ENCODE data around the gene RBFA.

Gene RBFA

DNA sequence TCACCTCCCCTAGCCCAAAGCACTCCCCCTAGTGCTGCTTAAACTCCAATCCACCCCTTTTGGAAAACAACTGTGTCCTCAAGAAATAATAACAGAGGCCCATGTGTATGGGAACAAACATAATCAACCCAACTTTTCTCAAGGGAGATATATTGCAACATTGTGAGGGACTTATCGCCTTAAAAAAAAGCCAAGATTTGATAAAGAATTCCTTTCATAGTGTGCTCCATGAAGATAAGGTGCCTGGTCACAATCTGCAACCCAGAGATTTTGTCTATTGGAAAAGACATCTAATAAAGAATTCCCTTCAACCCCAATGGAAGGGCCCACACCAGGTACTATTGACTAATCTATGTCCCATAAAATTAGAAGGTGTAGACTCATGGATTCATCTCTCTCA lies 4.5 kb upstream of the RBFA start:
- no peak for DNase-seq (ENCODE audit: low read depth in 2 of 2)

DNA sequence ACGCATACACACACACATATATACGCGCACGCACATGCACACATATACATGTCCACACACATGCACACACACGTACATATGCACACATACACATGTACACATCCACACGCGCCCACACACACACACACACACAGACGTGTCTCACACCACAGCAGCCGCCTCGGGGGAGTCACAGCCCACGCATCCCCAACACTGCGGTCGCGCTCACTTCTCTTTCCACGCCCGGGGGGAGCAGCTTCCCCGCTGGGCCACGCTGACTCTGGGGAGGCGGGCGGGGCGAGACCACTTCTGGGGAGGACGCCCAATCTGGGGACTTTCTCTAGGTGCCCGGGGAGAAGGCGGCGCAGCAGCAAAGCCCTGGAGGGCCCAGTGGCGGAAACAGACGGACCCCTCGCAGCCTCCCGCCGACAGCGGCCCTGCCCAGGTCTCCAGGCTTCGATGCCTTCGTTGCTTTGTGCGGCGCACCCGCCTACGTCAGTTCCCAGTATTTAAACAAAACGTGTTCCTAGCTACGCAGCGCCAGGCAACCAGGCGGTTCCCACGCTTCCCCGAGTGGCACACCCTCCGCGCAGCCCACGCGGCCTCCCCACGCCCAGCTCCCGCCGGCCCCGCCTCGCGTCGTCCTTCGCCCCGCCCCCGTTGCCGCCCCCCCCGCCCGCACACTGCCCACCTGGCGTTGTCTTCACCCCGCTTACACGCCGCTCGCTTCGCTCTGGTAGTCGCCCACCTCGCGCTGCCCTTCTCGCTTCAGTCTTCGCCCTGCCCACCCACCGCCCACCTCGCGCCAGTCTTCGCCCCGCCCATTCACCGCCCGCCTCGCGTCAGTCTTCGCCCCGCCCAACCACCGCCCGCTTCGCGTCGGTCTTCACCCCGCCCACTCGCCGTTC lies 810 bp upstream of the RBFA start:
- no peak for DNase-seq (ENCODE audit: low read depth in 2 of 2)

DNA sequence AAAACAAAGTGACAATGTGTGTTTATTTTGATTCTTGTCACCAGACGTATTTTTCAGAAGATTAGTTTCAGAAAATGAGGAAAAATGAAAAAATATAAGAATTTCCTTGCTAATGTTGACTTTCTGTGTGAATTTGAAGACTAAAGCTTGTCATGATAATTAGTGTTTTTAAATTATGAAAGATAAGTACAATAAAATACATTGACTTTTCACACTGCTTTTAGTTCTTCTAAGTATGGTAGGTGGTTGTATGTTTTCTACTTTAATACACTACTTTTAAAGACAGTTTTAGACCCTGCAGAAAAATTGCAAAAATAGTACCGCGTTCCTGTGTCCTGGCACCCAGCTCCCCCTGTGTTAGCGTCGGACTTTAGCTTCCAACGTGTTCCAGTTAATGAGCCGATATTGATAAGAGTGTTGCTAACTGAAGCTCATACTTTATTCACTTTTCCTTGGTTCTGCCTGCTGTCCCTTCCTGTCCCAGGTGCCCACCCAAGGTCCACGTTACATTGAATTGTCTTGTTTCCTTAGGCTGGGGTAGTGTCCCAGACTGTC lies 695 bp downstream of the RBFA start:
- DNase-seq (ENCODE audit: low read depth in 2 of 2), result no peak

DNA sequence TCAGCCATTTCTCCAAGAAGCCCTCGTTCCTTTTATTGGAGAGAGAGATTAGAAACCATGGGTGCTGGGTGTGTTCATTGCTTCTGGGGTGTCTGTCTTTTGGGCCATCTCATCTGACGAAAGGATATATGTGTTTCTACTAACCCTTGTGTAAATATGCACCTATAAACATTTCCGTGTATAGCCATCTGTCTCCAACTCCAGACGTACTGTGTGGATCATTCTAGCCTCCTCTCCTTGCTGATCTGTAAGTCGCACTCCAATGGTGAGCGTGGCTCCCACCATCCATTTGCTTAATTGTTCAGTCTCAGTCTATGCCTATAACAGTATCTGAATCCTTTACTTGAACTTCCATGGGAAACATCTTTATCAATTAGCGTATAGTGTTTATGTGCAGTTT lies 1.8 kb downstream of the RBFA start:
- no peak for DNase-seq (ENCODE audit: low read depth in 2 of 2)

DNA sequence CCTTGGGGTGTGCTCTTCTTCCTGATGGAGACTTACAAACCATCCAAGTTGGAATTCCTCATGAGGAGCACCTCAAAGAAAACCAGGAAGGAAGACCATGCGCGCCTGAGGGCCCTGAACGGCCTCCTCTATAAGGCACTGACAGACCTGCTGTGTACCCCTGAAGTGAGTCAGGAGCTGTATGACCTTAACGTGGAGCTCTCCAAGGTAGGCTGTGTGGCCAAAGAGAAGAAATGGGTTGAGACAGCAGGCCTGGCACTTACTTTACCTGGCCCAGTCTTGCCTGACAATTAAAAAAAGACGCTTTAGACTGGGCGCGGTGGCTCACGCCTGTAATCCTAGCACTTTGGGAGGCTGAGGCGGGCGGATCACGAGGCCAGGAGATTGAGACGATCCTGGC lies 3.1 kb downstream of the RBFA start:
- DNase-seq (ENCODE audit: low read depth in 2 of 2), result no peak

GRCh38 chr18:80037869-80038630 lies 3.8 kb downstream of the RBFA start:
- DNase-seq (ENCODE audit: low read depth in 2 of 2), result no peak

- no peak for DNase-seq (ENCODE audit: low read depth in 2 of 2)
Observed at GRCh38 chr18:80040515-80040914, 6.3 kb downstream of the RBFA start.

DNA sequence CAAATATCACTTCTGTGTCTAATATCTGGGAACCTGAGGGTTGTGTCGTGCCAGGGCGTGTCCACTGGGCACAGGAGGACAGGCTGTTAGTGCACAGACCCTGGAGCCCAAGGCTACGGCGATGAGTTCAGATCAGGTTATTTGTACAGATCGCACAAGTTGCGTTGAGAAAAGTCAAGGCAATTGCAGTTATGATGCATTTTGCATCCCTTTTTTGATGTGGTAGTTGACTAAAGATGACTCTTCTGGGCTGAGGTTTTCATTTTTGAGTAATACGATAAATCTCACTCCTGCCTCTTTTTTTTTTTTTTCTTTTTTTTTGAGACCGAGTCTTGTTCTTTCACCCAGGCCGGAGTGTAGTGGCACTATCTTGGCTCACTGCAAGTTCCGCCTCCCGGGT lies 7.2 kb downstream of the RBFA start:
- DNase-seq (ENCODE audit: low read depth in 2 of 2), result no peak

GRCh38 chr18:80042785-80043184 lies 8.6 kb downstream of the RBFA start:
- no peak for DNase-seq (ENCODE audit: low read depth in 2 of 2)

DNA sequence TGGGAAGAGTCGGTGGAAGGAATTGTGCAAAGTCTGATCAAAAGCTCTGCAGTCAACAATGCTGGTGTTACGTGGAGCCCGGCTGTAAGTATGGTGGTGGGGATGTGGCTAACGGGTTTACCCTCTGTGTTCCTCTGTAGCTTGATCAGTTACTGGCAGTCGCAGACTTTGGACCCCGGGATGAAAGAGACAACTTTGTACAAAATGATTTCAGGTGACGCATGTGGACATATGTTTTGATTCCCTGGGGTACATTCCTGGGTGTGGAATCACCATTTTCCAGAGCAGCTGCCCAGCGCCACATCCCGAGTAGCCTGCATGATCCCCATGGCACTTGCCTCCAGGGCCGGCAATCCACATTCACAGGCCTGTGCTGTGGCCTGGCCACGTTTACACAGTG lies 9.8 kb downstream of the RBFA start:
- no peak for DNase-seq (ENCODE audit: low read depth in 2 of 2)

- no peak for DNase-seq (ENCODE audit: low read depth in 2 of 2)
Observed at GRCh38 chr18:80046011-80046410, 11.8 kb downstream of the RBFA start.

GRCh38 chr18:80046431-80046830 lies 12.2 kb downstream of the RBFA start:
- no peak for DNase-seq (ENCODE audit: low read depth in 2 of 2)

- DNase-seq (ENCODE audit: low read depth in 2 of 2), result no peak
Observed at GRCh38 chr18:80046961-80047541, 12.8 kb downstream of the RBFA start.

- DNase-seq (ENCODE audit: low read depth in 2 of 2), result no peak
Observed at GRCh38 chr18:80050797-80051196, 16.6 kb downstream of the RBFA start.

DNA sequence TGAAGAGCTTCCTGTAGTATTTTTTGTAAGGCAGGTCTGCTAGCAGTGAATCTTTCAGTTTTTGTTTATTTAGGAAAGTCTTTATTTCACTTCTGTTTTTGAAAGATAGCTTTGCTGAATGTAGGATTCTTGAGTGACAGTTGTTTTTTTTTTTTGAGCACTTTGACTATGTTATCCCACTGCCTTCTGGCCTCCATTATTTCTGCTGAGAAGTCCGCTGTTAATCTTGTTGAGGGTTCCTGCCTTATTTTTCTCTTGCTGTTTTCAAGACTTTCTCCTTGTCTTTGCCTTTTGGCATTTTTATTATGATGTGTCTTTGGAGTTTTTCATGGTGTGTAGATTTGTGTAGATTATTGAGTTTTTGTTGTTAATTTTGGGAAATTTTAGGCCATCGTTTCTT lies 21.9 kb downstream of the RBFA start:
- no peak for DNase-seq (ENCODE audit: low read depth in 2 of 2)

- no peak for DNase-seq (ENCODE audit: low read depth in 2 of 2)
Observed at GRCh38 chr18:80059945-80060344, 25.7 kb downstream of the RBFA start.

DNA sequence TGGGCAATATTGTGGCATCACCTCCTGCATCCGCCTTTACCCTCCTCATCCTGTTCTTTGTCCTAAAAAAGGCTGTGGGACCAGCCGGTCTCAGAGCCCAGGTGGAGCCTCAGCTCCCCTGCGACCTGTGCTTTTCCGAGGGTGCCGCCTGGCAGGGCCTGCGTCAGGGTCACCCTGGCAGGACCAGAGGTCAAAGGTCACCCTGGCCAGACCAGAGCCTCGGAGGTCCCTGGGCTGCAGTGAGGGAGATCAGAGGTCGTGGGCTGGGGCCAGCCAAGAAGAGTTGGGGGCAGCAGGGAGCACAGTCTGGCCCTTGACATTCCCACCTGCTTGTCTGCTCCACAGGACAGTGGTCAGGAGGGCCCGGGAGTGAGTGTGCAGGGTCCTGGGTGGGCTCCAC lies 31.5 kb downstream of the RBFA start:
- no peak for DNase-seq (ENCODE audit: low read depth in 2 of 2)

DNA sequence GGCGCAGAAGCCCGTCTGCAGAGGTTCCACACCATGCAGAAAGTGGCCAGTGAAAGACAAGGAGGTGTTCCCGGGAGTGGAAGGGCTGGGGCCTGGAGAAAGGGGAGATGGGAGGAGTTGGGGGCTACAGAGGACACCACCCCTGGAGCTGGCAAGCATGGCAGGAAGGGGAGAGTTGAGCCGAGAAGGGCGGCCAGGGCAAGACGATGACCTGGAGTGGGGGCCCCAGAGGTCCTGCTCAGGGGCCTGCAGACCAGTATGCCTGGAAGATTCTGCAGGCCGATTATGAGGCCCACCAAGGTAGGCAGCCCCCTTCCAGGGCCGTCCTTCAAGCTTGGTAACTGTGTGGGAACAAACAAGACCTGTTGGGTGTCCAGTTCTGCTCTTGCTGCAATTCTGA lies 33.1 kb downstream of the RBFA start:
- no peak for DNase-seq (ENCODE audit: low read depth in 2 of 2)

DNA sequence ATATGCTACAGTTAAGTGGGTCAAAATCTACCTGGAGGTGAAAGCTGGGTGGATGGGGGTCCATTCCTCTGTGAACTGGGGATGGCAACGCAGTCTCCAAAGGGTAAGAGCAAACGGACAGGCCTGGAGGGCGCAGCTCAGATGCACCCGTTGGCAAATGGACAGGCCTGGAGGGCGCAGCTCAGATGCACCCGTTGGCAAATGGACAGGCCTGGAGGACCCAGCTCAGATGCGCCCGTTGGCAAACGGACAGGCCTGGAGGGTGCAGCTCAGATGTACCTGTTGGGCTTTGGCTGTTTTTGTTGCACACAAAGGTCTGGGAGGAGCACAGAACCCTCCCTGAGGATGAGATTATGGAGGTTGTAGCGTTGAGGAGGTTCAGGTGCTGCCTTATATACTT lies 33.7 kb downstream of the RBFA start:
- DNase-seq (ENCODE audit: low read depth in 2 of 2), result no peak

GRCh38 chr18:80068571-80069272 lies 34.5 kb downstream of the RBFA start:
- no peak for DNase-seq (ENCODE audit: low read depth in 2 of 2)

DNA sequence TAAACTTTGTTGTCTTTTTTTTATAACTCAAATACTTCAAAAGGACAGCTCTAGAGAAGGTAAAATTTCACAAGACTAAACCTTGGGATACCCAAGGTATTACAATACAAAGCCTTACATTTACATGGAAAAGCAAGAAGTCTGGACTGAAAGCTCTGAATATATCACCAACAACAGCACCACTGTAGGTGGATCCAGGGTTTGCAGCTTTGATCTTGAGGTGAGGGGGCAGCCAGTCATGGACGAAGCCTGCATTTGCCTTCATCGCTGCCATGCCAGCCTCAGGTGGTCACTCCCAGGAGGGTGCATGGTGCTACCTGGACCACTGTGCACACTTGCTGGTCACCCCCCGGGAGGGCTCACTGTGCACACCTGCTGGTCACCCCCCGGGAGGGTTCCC lies 36.6 kb downstream of the RBFA start:
- no peak for DNase-seq (ENCODE audit: low read depth in 2 of 2)

DNA sequence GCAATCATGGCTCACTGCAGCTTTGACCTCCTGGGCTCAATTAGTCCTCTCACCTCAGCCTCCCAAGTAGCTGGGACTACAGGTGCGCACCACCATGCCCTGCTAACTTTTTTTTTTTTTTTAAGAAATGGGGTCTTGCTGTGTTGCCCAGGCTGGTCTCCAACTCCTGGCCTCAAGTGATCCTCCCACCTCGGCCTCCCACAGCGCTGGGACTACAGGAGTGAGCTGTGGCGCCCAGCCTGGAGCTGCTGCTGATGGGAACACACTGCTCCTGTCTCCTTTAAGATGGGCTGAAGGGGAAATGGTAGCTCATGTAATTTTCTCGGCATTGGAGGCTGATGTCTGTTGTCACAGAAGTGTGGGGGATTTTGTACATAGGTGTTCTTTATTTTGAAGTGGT lies 39.9 kb downstream of the RBFA start:
- no peak for DNase-seq (ENCODE audit: low read depth in 2 of 2)

All from fibroblast of skin of left quadriceps (primary cell).